Hematopoietic multipotent progenitor cell treated with erythropoietin and hydrocortisone succinate and interleukin-3 and kit ligand, for 6 days (in vitro differentiated cells): Measurements from ENCODE around the gene KIF3B.
"Not testable (repeated sequence)": the region's sequence is repeated elsewhere in the genome, so short reads cannot be mapped to it uniquely, and the experiment has no call there.

Experiments
- DNase-seq: peaks from one replicate; pipeline ENCODE4 v3.0.0-alpha.2; 2015

Gene KIF3B

GRCh38 chr20:32249030-32249738 is 28.3 kb upstream of the KIF3B start:
- DNase-seq, result peak; percentile 64

DNA sequence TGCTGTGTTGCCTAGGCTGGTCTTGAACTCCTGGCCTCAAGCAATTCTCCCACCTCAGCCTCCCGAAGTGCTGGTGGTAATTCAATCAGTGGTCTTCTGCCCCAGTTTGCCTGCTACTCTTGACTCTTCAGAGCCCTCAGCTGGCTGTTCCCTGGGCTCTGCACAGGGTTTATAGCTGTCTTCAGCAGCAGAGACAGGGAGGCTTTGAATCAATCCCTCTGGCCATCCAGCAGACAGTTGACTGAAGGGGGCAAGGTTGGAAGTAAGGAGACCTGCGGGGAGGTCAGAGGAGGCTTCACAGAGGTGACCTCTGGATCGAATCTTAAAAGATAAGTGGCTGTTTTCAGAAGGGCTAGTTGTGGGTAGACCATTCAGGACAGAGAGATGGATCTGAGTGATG is 26.0 kb upstream of the KIF3B start:
- DNase-seq, result no peak

- DNase-seq, result no peak
These were observed 25.3 kb upstream of the KIF3B start for GRCh38 chr20:32252189-32252588.

DNA sequence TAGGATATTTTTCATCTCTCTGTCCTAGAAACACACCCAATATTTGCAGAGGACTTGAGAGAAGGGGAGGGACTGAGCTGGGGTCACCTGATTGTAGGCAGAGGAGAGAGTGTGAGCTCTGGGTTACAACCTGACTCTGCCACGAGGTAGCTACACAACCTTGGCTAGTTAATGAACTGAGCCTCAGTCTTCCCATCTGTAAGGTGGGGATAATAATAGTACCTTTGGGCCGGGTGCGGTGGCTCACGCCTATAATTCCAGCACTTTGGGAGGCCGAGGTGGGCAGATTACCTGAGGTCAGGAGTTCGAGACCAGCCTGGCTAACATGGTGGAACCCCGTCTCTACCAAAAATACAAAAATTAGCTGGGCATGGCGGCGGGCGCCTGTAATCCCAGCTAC is 16.5 kb upstream of the KIF3B start:
- DNase-seq, result not testable (repeated sequence)

DNA sequence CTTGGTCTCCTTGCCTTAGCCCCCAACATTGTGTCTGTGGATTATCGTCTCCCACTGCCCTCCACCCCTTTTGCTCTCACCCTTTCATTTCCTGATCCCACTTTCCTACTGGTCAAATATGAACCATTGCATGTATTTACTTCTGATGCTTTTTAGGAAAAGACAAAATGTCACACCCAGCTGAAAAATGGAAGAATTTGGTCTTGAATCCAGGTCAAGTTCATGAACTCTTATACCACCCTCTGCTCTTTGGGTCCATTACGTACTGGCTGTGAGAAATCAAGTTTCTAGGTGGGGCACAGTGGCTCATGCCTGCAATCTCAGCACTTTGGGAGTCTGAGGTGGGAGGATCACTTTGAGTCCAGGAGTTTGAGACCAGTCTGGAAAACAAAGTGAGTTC is 15.8 kb upstream of the KIF3B start:
- DNase-seq, result no peak

- no peak for DNase-seq
These were observed 14.0 kb upstream of the KIF3B start for GRCh38 chr20:32263398-32263954.

DNA sequence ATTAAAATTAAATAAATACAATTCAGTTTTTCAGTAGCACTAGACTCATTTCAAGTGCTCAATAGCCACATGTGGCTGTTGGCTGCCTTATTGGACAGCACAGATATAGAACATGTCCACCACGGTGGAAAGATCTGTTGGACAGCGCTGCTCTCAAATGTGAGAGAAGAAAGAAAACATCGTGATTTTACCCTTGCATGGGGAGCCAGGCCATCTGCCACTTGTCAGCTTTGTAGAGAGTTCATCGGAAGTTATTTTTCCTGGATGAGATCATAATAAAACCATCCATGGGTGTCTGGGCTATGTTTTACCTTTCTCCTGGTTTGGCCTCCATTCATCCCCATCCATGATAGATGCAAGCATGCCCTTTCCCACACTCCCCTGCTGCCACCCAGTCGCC is 5.8 kb upstream of the KIF3B start:
- no peak for DNase-seq

DNA sequence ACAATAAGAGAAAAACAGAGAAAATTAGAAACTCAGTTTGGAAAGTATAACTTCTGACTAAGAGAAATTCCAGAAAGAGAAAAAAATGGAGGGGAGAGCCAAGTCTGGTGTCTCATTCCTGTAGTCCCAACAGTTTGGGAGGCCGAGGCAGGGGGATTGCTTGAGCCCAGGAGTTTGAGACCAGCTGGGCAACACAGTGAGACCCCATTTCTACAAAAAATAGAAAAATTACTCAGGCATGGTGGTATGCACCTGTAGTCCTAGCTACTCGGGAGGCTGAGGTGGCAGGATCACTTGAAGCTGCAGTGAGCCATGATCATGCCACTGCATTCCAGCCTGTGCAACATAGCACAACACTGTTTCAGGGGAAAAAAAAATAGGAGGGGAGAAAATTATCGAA is 3.1 kb upstream of the KIF3B start:
- DNase-seq, result no peak

- DNase-seq, result not testable (repeated sequence)
These were observed 2.3 kb upstream of the KIF3B start for GRCh38 chr20:32275163-32275562.

DNA sequence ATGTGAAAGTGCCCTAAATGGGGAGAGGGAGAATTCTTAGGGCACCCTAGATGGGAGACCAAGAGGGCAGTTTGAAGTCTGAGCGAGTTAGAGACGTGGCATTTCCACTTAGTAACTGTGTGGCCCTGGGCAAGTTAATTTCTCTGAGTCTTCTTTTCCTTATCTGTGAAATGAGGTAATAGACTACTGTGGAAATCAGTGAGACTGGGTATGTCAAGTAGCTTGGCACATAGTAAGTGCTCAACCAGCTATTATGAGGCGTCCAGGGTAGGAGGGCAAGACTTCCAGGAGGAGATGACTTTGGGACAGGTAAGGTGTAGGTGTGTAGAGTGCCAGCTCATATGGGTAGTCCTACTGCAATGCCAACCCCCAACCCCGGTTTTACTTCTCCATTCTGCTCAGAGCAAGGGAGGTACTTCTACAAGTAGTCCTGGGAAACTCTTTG is 770 bp downstream of the KIF3B start:
- DNase-seq, result peak; percentile 29

DNA sequence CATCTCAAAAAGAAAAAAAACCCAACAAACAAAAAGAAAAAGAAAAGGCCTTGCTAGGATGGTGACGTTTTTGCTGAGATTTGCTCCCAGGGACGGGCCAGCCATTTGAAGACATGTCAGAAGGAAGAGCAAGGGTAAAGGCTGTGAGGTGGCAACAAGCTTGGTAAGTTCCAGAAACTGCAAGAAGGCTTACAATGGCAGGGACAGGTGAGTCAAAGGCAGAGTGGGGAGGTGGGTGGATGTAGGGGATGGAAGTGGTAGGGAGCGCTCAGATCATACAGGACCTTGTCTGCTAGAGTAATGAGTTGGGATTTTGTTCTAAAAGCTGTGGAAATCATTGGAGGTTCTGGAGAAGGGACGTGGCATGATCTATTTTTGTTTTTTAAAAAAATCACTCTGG is 4.3 kb downstream of the KIF3B start:
- DNase-seq, result no peak

GRCh38 chr20:32282461-32282860 is 5.0 kb downstream of the KIF3B start:
- no peak for DNase-seq

DNA sequence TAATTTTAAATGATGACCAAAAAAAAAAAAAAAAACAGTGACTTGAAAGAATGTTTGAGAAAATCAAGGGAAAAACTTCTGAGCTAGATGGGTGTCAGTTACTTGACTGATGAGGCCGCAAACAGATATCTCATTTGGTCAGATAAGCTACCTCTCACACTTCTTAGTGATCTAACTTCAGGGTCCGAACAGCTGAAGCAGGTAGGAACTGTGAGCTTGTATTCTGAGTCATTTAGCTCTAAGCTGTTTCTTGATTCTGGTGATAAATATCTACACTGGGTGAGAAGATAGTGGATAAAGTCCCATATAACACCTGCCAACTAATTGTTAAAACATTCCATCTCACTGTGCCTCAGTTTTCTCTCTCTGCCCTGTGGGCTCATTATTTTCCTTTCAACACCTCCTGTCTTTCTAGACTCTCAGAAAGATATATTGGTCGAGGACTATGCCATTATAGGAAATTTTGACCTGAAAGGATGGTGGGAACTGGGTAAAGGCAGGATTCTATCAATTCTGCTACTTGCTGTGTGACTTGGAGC is 7.7 kb downstream of the KIF3B start:
- DNase-seq, result no peak

DNA sequence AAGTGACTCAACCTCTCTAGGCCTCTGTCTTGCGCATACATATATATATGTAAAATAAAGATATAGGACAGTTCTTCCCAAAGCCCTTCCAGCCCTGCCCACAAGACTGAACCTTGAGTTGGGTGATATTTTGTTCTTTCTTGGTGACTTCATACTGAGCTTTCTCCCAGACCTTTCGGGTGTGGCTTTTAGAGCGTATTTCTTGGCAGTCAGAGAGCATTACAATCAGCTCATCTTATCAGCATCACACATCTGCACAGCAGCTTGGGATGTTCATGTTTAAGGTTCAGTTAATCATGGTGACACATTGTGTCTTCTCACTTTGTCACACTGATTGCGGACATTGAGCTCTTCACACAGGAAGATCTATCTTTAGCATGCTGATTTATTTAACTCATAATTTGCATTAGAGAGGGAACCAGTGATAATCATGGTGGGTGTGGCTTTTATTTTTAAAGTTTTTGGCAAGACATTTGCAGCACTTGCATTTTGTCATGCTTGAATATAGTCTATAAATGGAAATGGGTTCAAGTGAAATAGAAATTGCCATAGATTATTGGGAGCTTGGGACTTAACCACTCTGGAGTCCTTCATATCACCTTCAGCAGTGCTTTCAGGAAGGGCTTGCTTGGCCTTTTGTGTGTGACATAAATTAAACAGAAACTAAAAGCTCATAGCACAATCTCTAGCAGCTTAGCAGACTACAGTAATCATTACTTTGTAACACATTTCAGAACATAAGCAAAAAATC is 8.3 kb downstream of the KIF3B start:
- peak; percentile 96 for DNase-seq

- no peak for DNase-seq
These were observed 9.8 kb downstream of the KIF3B start for GRCh38 chr20:32287231-32287638.

GRCh38 chr20:32288225-32288849 is 10.9 kb downstream of the KIF3B start:
- no peak for DNase-seq

- DNase-seq, result not testable (repeated sequence)
These were observed 11.8 kb downstream of the KIF3B start for GRCh38 chr20:32289299-32289660.

- no peak for DNase-seq
These were observed 12.4 kb downstream of the KIF3B start for GRCh38 chr20:32289661-32290431.

DNA sequence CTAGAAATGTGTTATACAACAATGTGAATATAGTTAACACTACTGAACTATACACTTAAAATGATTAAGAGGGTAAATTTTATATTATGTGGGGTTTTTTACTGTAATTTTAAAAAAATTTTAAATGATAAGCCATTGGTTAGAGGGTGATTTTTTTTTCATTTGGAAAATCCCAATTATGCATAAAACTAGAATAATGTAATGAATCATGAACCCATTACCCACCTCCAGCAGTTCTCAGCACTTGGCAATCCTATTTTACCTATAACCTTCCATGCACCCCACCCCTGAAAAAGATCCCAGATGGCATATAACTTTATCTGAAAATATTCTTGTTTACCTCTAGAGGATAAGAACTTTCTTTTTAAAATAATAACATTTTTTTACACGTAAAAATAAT is 13.7 kb downstream of the KIF3B start:
- DNase-seq, result no peak

- DNase-seq, result no peak
These were observed 15.1 kb downstream of the KIF3B start for GRCh38 chr20:32292548-32292947.

GRCh38 chr20:32294071-32294470 is 16.6 kb downstream of the KIF3B start:
- no peak for DNase-seq

DNA sequence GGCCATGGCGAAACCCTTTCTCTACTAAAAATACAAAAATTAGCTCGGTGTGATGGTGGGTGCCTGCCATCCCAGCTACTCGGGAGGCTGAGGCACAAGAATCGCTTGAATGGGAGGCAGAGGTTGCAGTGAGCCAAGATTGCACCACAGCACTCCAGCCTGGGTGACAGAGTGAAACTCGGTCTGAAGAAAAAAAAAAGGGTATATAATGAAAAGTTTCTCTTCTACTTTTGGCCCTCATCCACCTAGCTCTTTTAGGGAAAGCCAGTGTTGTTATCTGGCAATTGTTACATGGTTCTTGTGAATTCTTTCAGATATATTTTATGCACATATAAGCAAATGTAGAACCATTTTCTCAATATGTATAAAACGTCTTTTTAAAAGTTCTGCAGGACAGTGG is 19.0 kb downstream of the KIF3B start:
- no peak for DNase-seq
